LoVo (cell line): ENCODE data around the gene PCDHB9.
A peak's percentile ranks its signal among the peaks of the same experiment; 100 is the strongest.
"Not testable (repeated sequence)": the region's sequence is repeated elsewhere in the genome, so short reads cannot be mapped to it uniquely, and the experiment has no call there.

Experiments used
- DNase-seq: peaks from one replicate; pipeline ENCODE4 v3.0.0-alpha.2; 2016; ENCODE audit warnings: low spot score

PCDHB9 gene

DNA sequence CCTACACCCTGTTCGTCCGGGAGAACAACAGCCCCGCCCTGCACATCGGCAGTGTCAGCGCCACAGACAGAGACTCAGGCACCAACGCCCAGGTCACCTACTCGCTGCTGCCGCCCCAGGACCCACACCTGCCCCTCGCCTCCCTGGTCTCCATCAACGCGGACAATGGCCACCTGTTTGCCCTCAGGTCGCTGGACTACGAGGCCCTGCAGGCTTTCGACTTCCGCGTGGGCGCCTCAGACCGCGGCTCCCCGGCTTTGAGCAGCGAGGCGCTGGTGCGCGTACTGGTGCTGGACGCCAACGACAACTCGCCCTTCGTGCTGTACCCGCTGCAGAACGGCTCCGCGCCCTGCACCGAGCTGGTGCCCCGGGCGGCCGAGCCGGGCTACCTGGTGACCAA lies 1.7 kb downstream of the PCDHB9 start:
- not testable (repeated sequence) for DNase-seq

DNA sequence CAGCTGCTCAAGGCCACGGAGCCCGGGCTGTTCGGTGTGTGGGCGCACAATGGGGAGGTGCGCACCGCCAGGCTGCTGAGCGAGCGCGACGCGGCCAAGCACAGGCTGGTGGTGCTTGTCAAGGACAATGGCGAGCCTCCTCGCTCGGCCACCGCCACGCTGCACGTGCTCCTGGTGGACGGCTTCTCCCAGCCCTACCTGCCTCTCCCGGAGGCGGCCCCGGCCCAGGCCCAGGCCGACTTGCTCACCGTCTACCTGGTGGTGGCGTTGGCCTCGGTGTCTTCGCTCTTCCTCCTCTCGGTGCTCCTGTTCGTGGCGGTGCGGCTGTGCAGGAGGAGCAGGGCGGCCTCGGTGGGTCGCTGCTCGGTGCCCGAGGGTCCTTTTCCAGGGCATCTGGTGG lies 2.2 kb downstream of the PCDHB9 start:
- DNase-seq: not testable (repeated sequence)

DNA sequence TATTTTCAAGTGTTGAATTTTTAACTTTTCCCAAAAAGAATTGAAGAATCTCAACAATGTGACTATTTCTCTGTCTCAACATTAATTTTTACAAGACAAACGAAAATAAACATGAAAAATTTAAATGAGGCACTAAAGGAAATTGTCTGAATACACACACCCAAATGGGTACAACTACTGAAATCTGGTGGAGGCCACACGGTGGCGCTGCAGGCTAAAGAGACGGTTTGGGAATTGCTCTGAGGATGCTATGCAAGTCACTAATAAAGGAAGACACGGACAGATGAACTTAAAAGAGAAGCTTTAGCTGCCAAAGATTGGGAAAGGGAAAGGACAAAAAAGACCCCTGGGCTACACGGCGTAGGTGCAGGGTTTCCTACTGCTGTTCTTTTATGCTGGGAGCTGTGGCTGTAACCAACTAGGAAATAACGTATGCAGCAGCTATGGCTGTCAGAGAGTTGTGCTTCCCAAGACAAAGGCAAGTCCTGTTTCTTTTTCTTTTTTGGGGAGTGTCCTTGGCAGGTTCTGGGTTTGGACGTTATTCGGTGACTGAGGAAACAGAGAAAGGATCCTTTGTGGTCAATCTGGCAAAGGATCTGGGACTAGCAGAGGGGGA lies 5.3 kb downstream of the PCDHB9 start, which contains the start of gene PCDHB10:
TSS of gene PCDHB10 (plus strand) at position 244 of the 616 bp plus-strand sequence. CDS start at position 444, 200 bp downstream.
- peak; percentile 18 for DNase-seq

DNA sequence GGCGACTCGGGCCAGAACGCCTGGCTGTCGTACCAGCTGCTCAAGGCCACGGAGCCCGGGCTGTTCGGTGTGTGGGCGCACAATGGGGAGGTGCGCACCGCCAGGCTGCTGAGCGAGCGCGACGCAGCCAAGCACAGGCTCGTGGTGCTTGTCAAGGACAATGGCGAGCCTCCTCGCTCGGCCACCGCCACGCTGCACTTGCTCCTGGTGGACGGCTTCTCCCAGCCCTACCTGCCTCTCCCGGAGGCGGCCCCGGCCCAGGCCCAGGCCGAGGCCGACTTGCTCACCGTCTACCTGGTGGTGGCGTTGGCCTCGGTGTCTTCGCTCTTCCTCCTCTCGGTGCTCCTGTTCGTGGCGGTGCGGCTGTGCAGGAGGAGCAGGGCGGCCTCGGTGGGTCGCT lies 7.4 kb downstream of the PCDHB9 start:
- not testable (repeated sequence) for DNase-seq

DNA sequence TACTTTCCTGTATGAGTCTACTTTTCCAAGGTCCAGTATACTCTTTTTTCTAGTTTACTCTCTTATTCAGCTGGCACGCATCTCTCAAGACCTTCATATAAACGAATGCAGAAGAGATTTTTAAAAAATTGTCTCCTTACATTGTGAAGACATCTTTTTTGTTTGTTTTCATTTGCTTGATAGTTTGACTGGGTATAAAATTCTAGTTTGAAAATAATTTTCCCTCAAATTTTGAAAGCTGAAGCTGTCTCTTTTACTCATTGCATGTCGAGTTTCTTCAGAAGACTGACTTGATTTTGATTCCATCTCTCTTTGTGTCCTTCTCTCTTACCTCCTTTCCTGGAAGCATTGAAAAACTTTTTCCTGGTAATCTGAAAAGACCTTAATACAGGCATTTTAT lies 9.4 kb downstream of the PCDHB9 start:
- DNase-seq: no peak

DNA sequence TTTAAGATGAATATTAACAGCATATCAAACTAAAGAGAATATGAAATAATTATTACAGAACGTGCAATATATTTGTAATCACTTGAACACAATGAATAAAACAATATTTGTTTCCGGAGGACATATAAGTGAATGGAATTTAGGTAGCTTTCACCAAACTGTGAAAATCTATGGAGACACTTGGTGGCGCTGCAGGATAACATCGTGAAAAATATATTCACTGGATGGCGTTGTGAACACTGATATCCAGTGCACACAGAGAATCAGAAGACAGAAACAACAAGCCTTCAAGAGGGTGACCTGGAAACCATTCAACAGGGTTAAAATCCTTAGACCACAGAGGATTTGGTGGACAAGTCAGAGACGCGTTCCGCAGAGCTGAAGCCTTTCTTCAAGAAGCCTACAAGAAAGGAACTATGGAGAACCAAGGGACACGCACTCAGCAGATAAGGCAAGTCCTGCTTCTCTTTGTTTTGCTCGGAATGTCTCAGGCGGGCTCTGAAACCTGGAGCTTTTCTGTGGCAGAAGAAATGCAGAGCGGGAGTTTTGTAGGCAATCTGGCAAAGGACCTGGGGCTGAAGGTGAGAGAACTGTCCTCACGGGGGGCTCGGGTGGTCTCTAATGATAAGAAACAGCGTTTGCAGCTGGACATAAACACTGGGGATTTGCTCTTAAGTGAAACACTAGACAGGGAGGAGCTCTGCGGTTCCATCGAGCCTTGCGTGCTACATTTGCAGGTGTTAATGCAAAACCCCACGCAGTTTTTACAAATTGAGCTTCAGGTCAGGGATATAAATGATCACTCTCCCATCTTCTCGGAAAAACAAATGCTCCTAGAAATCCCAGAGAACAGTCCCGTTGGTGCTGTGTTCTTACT lies 12.6 kb downstream of the PCDHB9 start, which contains the start of gene PCDHB11:
TSS of gene PCDHB11 (plus strand) at position 269 of the 877 bp plus-strand sequence. CDS start at position 417, 148 bp downstream.
- DNase-seq: no peak

DNA sequence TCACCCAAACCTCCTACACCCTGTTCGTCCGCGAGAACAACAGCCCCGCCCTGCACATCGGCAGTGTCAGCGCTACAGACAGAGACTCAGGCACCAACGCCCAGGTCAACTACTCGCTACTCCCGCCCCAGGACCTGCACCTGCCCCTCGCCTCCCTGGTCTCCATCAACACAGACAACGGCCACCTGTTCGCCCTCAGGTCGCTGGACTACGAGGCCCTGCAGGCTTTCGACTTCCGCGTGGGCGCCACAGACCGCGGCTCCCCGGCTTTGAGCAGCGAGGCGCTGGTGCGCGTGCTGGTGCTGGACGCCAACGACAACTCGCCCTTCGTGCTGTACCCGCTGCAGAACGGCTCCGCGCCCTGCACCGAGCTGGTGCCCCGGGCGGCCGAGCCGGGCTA lies 14.2 kb downstream of the PCDHB9 start:
- not testable (repeated sequence) for DNase-seq

DNA sequence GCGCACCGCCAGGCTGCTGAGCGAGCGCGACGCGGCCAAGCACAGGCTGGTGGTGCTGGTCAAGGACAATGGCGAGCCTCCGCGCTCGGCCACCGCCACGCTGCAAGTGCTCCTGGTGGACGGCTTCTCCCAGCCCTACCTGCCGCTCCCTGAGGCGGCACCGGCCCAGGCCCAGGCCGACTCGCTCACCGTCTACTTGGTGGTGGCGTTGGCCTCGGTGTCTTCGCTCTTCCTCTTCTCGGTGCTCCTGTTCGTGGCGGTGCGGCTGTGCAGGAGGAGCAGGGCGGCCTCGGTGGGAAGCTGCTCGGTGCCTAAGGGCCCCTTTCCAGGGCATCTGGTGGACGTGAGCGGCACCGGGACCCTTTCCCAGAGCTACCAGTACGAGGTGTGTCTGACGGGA lies 14.7 kb downstream of the PCDHB9 start:
- not testable (repeated sequence) for DNase-seq

DNA sequence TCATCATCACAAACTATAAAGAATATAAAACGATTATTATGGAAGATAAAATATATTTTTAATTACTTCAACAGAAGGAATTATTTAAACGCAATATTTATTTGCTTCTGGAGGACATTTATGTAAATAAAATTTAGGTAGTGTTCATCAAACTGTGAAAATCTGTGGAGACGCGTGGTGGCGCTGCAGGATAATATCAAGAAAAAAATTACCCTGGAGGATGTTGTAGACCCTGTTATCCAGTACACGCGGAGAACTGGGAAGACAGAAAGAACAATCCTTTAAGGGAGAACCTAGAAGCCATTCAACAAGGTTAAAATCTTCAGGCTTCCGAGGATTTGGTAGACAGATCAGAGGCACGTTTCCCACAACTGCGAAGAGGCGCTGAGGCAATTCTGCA lies 21.5 kb downstream of the PCDHB9 start, which contains the start of gene PCDHB12:
TSS of gene PCDHB12 (plus strand) at position 242 of the 400 bp plus-strand sequence. CDS start 189 bp downstream, outside the sequence.
- no peak for DNase-seq

DNA sequence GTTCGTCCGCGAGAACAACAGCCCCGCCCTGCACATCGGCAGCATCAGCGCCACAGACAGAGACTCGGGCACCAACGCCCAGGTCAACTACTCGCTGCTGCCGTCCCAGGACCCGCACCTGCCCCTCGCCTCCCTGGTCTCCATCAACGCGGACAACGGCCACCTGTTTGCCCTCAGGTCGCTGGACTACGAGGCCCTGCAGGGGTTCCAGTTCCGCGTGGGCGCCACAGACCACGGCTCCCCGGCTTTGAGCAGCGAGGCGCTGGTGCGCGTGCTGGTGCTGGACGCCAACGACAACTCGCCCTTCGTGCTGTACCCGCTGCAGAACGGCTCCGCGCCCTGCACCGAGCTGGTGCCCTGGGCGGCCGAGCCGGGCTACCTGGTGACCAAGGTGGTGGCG lies 23.3 kb downstream of the PCDHB9 start:
- DNase-seq: not testable (repeated sequence)

DNA sequence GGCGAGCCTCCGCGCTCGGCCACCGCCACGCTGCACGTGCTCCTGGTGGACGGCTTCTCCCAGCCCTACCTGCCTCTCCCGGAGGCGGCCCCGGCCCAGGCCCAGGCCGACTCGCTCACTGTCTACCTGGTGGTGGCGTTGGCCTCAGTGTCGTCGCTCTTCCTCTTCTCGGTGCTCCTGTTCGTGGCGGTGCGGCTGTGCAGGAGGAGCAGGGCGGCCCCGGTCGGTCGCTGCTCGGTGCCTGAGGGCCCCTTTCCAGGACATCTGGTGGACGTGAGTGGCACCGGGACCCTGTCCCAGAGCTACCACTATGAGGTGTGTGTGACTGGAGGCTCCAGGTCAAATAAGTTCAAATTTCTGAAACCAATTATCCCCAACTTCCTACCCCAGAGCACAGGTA lies 23.9 kb downstream of the PCDHB9 start:
- not testable (repeated sequence) for DNase-seq

DNA sequence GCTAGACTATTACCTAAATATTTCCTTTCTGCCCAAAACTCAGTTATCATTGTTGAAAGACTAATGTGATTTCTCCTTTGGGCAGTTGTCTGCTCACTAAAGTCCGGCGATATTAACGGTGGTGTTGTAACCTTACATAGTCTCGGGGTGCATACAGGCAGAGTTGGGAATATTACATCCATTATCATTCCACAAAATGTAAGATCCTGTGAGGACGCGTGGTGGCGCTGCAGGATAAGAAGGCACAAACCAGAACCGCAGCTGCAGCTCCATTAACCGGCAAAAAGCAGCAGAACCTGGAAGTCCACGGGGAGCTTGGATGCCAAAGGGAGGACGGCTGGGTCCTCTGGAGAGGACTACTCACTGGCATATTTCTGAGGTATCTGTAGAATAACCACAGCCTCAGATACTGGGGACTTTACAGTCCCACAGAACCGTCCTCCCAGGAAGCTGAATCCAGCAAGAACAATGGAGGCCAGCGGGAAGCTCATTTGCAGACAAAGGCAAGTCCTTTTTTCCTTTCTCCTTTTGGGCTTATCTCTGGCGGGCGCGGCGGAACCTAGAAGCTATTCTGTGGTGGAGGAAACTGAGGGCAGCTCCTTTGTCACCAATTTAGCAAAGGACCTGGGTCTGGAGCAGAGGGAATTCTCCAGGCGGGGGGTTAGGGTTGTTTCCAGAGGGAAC lies 26.8 kb downstream of the PCDHB9 start, which contains the start of gene PCDHB13:
TSS of gene PCDHB13 (plus strand) at position 264 of the 684 bp plus-strand sequence. CDS start at position 469, 205 bp downstream.
- DNase-seq: not testable (repeated sequence)

DNA sequence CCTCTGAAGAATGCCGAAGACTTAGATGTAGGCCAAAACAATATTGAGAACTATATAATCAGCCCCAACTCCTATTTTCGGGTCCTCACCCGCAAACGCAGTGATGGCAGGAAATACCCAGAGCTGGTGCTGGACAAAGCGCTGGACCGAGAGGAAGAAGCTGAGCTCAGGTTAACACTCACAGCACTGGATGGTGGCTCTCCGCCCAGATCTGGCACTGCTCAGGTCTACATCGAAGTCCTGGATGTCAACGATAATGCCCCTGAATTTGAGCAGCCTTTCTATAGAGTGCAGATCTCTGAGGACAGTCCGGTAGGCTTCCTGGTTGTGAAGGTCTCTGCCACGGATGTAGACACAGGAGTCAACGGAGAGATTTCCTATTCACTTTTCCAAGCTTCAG lies 27.6 kb downstream of the PCDHB9 start:
- not testable (repeated sequence) for DNase-seq

DNA sequence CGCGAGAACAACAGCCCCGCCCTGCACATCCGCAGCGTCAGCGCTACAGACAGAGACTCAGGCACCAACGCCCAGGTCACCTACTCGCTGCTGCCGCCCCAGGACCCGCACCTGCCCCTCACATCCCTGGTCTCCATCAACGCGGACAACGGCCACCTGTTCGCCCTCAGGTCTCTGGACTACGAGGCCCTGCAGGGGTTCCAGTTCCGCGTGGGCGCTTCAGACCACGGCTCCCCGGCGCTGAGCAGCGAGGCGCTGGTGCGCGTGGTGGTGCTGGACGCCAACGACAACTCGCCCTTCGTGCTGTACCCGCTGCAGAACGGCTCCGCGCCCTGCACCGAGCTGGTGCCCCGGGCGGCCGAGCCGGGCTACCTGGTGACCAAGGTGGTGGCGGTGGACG lies 28.5 kb downstream of the PCDHB9 start:
- DNase-seq: not testable (repeated sequence)

DNA sequence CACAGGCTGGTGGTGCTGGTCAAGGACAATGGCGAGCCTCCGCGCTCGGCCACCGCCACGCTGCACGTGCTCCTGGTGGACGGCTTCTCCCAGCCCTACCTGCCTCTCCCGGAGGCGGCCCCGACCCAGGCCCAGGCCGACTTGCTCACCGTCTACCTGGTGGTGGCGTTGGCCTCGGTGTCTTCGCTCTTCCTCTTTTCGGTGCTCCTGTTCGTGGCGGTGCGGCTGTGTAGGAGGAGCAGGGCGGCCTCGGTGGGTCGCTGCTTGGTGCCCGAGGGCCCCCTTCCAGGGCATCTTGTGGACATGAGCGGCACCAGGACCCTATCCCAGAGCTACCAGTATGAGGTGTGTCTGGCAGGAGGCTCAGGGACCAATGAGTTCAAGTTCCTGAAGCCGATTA lies 29.1 kb downstream of the PCDHB9 start:
- DNase-seq: not testable (repeated sequence)

DNA sequence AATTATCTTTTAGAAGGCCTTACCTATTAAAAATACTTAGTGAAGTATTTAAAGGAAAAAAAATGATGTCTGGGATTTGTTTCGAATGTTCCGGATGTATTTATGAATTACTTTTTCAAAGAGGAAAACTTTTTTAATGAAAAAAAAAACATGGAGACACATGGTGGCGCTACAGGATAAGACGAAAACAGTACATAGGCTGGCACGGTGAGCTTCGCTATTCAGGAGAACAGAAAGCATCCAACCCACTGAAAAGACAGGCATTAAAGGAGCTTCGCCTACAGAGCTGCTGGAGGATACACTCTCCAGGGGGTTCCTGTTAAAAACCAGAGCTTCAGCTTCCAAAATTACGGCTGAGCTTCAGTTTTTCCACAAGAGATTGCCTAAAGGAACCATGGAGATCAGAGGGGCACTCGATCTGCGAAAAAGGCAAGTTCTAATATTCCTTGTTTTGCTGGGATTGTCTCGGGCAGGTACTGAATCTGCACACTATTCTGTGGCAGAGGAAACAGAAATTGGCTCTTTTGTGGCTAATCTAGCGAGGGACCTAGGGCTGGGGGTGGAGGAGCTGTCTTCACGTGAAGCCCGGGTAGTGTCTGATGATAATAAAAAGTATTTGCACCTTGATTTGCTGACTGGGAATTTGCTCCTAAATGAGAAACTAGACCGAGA lies 36.3 kb downstream of the PCDHB9 start, which contains the start of gene PCDHB14:
TSS of gene PCDHB14 (plus strand) at position 232 of the 672 bp plus-strand sequence. CDS start at position 395, 163 bp downstream.
- DNase-seq: peak; percentile 56

DNA sequence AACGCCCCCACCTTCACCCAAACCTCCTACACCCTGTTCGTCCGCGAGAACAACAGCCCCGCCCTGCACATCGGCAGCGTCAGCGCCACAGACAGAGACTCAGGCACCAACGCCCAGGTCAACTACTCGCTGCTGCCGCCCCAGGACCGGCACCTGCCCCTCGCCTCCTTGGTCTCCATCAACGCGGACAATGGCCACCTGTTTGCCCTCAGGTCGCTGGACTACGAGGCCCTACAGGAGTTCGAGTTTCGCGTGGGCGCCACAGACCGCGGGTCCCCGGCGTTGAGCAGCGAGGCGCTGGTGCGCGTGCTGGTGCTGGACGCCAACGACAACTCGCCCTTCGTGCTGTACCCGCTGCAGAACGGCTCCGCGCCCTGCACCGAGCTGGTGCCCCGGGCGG lies 37.9 kb downstream of the PCDHB9 start:
- DNase-seq: not testable (repeated sequence)

DNA sequence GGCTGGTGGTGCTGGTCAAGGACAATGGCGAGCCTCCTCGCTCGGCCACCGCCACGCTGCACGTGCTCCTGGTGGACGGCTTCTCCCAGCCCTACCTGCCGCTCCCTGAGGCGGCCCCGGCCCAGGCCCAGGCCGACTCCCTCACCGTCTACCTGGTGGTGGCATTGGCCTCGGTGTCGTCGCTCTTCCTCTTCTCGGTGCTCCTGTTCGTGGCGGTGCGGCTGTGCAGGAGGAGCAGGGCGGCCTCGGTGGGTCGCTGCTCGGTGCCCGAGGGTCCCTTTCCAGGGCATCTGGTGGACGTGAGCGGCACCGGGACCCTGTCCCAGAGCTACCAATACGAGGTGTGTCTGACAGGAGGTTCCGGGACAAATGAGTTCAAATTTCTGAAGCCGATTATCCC lies 38.5 kb downstream of the PCDHB9 start:
- not testable (repeated sequence) for DNase-seq

DNA sequence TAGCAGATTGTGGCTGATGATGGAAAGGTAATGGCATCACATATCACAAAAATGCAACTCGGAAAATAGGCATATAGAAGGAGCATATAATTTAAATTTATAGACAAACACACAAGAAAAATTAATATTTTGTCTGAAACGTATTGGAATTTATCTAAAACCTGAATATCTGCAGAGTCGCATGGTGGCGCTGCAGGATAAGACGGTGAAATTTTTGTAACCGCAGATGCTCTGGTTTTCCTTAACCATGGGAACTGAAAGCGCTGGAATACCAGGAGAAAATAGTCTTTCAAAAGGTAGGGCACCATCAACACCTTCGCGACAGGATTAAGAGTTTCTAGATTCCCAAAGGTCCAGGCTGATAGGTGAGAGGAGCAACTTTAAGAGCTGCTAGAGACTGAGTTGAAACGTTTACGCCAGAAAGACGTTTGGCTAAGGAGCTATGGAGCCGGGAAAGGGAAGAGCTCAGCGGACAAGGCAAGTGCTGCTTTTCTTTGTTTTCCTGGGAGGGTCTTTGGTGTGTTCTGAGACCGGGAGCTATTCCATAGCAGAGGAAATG lies 47.2 kb downstream of the PCDHB9 start:
- DNase-seq: no peak

DNA sequence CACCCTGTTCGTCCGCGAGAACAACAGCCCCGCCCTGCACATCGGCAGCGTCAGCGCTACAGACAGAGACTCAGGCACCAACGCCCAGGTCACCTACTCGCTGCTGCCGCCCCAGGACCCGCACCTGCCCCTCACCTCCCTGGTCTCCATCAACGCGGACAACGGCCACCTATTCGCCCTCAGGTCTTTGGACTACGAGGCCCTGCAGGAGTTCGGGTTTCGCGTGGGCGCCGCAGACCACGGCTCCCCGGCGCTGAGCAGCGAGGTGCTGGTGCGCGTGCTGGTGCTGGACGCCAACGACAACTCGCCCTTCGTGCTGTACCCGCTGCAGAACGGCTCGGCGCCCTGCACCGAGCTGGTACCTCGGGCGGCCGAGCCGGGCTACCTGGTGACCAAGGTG lies 49.0 kb downstream of the PCDHB9 start:
- DNase-seq: not testable (repeated sequence)
